ENCODE measurements around the gene USP17L13.
"Not testable (repeated sequence)": the region's sequence is repeated elsewhere in the genome, so short reads cannot be mapped to it uniquely, and the experiment has no call there.

DNA sequence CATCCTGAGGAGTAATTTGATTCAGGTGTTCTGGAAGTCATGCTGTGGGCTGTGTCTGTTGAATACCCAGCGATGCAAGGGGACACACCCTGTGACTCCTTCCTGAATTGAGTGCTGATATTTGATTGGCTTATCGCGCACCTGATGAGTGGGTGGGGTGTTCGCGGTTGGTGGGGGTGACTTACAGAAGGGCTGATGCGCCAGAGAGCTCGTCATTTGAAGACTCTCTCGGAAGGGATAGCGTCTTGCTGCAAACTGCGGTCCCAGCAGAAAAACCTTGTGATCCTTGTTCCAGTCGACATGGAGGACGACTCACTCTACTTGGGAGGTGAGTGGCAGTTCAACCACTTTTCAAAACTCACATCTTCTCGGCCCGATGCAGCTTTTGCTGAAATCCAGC is 9.6 kb upstream of the USP17L13 start, which contains the start of gene USP17L11:
- TF ChIP-seq, protein P1, sequence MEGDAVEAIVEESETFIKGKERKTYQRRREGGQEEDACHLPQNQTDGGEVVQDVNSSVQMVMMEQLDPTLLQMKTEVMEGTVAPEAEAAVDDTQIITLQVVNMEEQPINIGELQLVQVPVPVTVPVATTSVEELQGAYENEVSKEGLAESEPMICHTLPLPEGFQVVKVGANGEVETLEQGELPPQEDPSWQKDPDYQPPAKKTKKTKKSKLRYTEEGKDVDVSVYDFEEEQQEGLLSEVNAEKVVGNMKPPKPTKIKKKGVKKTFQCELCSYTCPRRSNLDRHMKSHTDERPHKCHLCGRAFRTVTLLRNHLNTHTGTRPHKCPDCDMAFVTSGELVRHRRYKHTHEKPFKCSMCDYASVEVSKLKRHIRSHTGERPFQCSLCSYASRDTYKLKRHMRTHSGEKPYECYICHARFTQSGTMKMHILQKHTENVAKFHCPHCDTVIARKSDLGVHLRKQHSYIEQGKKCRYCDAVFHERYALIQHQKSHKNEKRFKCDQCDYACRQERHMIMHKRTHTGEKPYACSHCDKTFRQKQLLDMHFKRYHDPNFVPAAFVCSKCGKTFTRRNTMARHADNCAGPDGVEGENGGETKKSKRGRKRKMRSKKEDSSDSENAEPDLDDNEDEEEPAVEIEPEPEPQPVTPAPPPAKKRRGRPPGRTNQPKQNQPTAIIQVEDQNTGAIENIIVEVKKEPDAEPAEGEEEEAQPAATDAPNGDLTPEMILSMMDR (IDR thresholded peaks at IDR 0.05), result not testable (repeated sequence)
- not testable (repeated sequence) for TF ChIP-seq POLR2A (IDR thresholded peaks at IDR 0.05)
